ENCODE data around the gene SLC45A3. TPM values are rescaled to one million over a fixed set of nuclear protein-coding genes. Genes with fewer than 3 reads are reported as not detected.

SLC45A3 gene
- total RNA-seq, 1 donor from 2014 or later, result 2.0 TPM

DNA sequence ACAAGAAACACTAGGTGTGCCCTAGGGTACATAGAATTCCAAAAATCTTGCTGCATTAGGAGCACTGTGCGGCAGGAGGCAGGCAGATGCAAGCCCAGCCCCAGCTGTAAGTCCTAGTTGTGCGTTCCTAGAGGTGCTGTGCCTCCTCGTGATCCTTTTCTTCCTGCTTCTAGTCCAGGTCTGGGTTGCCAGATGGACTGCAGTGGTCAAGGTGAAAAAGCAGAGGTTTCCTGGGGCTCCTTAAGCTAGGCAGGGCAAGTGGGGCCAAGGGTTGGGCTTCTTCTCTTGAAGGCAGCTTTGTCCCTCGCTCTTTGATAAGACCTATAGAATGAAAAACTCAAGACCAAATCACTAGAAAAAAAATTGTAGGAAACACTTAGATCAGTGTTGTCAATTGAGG, 21.6 kb upstream of the SLC45A3 start:
- DNase-seq (ENCODE audit: low spot score in 2 of 2) (no peak), FAIRE-seq (no peak)

DNA sequence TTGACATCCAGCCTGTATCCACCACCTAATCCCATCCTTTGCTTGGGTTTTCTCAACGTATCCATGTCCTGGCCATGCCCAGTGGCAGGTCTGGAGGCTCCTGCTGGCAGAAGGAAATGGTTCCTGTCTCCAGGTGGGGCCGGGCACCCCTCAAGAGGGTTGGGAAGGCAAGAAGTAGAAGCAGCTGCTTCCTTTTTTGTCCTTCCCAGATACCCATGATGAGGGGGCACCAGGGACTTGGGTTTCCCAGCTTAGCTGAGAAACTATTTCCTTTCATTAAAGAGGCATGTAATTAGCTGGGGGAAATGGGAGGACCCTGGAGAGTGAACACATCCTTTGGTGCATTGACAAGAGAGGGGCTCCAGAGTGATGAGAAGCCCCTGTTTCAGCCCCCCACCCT, 21.1 kb upstream of the SLC45A3 start:
- no peak for FAIRE-seq

DNA sequence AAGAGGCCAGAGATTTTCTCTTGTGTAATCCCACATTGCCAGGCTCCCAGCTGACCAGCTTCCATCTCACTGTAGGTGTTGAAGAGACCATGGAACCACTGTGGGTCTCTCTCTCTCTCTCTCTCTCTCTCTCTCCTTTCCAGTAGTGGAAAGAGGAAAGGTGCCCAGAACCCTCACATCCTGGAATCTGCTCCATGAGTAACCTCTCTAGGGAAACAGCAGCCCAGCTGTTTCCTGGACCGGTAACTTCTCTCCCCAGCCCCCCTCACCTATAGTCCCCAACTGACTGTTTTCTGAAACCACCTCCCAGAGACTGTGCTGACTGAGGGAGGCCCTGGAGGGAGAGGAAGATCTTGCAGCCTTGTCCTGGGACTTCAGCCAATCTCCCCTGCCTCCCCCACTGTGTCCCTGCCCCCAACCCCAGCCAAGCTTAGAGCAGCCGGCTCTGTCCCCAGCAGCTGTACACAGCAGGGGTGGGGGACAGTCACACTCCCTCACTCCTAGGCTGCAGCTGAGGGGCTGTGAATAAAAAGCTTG, 20.6 kb upstream of the SLC45A3 start:
- DNase-seq (ENCODE audit: low spot score in 2 of 2) (peak in 1 of 2 donors; percentile 43), FAIRE-seq (no peak)

More for the DNA sequence above, 21.1 kb upstream of the SLC45A3 start:
- no peak for DNase-seq (ENCODE audit: low spot score in 2 of 2)

- DNase-seq (ENCODE audit: low spot score in 2 of 2), result no peak
- FAIRE-seq, result no peak
These were observed 19.1 kb upstream of the SLC45A3 start for GRCh38 chr1:205699416-205699815.

- DNase-seq (ENCODE audit: low spot score in 2 of 2) (no peak), FAIRE-seq (no peak)
These were observed 18.6 kb upstream of the SLC45A3 start for GRCh38 chr1:205698921-205699320.

GRCh38 chr1:205693421-205693991, 13.2 kb upstream of the SLC45A3 start:
- no peak for FAIRE-seq
- DNase-seq (ENCODE audit: low spot score in 2 of 2), result no peak

- FAIRE-seq (no peak), DNase-seq (ENCODE audit: low spot score in 2 of 2) (no peak)
These were observed 12.1 kb upstream of the SLC45A3 start for GRCh38 chr1:205692423-205692822.

DNA sequence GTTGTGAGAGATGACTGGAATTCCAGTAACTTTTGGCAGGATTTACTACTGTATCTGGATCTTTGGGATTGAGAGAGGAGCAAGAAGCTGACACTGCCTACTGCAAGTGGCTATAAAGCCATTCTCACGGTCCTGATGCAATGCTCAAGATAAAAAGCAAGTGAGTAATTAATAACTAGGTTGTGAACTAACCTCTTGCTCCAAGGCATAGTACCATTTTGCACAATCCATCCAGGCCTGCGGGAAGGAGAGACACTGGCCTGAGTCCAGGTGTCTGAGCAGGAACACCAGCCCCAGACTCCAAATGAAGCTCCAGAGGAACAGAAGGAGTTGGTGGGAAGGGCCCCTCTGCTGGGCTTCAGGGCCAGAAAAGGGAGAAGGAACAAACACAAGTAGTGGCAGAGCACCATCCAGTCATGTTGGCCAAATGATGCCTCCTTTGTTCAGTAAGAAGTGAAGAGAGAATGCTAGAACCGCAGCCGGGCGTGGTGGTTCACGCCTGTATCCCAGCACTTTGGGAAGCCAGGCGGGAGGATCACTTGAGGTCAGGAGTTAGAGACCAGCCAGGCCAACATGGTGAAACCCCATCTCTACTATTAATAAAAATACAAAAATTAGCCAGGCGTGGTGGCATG, 9.9 kb upstream of the SLC45A3 start:
- DNase-seq (ENCODE audit: low spot score in 2 of 2) (no peak), FAIRE-seq (no peak)

DNA sequence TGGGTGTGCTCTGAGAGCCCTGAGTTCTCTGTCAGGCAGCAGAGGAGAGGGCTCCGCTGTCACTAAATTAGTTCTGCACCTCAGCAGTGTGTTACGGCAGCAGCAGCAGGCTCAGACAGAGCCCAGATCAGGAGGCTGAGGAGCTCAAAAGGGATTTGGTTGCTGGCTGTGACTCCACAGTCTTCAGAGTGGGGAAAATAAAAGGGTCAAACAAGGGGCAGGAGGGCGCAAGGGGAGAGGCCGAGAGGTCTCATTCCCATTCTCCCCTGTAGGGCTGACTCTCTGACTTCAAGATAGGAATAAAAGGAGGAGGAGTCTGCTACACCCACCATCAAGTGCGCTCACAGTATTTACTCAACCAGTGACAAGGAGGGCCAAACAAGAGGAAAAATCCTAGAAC, 9.2 kb upstream of the SLC45A3 start:
- DNase-seq (ENCODE audit: low spot score in 2 of 2) (no peak), FAIRE-seq (no peak)

DNA sequence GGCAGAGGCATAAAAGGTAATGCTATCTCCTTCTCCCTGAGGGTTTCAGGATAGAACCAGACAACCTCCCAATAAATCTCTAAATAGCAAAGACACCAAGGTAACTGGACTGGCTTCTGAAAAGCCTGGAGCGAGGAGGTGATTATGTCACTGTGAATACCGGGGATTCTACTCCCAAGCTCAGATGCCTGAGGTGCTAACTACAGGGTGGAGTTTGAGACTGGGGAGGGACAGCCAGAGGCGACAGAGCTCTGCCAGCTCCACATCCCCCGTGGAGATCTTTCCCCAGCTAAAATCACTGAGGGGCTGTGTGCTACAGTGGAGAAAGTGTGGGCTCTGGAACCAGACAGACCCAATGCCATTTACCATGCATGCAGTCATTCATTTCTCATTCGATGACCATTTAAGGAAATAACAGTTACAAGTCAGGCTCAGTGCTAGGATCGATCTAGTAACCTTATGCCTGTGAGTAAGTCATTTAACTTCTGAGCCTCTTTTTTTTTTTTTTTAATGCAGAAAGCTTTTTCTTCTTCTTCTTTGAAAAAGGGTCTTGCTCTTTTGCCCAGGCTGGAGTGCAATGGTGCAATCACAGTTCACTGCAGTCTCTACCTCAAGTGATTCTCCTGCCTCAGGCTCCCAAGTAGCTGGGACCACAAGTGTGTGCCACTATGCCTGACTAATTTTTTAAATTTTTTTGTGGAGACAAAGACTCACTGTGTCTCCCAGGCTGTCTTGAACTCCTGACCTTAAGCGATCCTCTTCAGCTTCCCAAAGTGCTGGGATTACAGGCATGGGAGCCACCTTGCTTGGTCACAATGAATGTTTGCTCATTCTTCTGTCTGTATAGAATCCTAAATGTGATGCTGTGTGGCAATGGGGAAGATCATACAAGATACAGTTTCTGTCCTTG, 8.1 kb upstream of the SLC45A3 start:
- DNase-seq (ENCODE audit: low spot score in 2 of 2) (no peak), FAIRE-seq (no peak)

- FAIRE-seq (no peak), DNase-seq (ENCODE audit: low spot score in 2 of 2) (no peak)
These were observed 6.9 kb upstream of the SLC45A3 start for GRCh38 chr1:205687242-205687641.

DNA sequence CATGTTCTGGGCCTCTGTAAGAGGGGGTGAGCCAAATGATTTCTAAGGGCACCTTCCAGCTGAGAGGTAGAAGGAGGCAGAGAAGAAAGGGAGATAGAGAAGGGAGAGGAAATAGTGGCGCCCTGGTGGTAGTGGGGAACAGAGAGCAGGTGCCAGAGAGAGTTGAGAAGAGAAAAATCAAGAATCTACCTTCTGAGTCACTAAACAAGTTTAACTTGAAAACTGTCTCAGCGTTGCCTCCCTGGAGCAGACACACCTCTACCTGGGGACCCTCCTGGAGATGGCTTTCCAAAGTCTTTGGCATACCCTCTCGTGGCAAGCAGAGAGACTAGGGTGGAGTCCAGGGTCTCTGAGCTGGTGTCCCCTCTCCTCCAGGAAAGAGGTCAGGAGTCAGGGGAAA, 1.1 kb upstream of the SLC45A3 start:
- FAIRE-seq (no peak), DNase-seq (ENCODE audit: low spot score in 2 of 2) (no peak)

GRCh38 chr1:205678286-205679111, 1.8 kb downstream of the SLC45A3 start:
- no peak for DNase-seq (ENCODE audit: low spot score in 2 of 2)
- FAIRE-seq, result no peak

GRCh38 chr1:205677167-205677566, 3.1 kb downstream of the SLC45A3 start:
- DNase-seq (ENCODE audit: low spot score in 2 of 2) (no peak), FAIRE-seq (no peak)

DNA sequence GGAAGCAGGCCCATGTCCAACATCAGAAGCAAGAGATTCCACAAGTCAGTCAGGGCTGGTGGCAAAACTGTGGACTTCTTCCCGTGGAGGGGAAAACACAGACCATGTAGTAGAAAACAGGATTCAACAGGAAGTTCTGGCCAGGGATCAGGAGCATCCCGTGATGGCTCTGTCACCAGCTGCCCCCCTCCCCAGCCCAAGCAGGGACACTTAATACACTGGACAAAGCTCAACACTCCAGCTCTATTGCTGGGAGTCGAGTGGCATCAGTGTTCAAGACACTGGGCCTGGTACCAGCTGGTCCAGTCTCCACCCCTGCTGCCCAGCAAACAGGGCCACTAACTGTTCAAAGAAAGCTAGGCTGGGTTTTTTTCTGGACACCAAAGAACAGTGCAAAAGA, 3.7 kb downstream of the SLC45A3 start:
- FAIRE-seq, result no peak

DNA sequence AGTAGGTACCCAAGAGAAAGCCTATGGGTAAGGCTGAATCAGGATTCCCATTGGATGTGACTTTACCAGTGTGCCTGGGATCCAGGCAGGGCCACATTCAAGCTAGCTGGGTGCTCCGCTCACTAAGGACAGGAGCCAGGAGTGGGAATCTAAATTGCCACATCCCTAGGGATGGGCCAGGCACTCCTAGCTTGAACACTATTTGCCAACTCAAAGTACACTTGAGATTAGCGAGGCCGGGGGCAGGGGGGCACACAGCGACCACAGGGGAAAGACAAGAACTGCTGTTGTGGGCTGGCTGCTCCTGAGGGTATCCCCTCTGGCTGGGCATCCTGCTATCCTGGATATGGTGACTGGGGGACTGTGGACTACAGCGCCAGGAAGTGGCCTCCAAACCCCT, 4.3 kb downstream of the SLC45A3 start:
- DNase-seq (ENCODE audit: low spot score in 2 of 2), result no peak
- FAIRE-seq, result no peak

More for the DNA sequence above, 3.7 kb downstream of the SLC45A3 start:
- peak; percentile 57 to 66 for DNase-seq (ENCODE audit: low spot score in 2 of 2)

DNA sequence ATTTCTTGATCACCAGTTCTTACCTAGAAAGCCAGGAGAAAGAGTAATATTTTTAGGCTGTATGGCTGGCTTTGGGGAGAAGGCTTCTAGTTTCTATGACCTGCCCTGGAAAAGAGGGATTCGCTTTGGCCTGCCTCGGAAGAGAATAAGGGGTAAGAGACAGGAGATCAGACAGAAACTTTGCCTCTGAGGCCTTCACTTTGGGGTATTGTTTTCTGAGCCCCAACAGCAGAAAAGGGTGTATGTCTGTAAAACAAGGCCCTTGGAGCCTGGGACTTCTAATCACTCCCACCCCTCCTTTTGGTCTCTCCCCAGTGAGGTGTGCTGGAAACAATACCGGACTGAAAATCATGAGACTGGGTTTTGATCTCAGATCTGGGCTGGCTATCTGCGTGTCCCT, 5.1 kb downstream of the SLC45A3 start:
- FAIRE-seq (no peak), DNase-seq (ENCODE audit: low spot score in 2 of 2) (no peak)

GRCh38 chr1:205672970-205673369, 7.3 kb downstream of the SLC45A3 start:
- DNase-seq (ENCODE audit: low spot score in 2 of 2) (no peak), FAIRE-seq (no peak)

DNA sequence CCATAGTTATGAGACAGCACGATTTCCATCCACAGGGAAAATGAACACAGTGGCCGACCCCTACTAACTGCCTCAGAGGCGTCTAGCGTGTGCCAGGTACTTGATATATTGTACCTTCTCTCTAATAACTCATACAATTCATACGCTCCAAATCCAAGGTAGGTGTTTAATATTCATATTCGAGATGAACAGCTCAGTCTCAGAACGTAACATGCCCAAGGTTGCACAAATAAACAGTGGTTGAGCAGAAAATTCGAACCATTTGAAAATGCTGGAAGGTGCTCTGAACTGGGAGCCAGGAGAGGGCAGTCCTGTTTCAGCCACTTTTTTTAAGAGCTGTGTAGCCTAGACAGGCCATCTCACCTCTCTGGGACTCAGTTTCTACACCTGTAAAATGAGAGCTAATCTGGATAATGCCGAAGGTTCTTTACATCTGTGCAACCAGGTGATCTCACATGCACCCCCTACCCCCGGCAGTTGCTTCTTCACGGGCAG, 7.9 kb downstream of the SLC45A3 start:
- no peak for DNase-seq (ENCODE audit: low spot score in 2 of 2)
- FAIRE-seq, result no peak
